Natural killer cell treated with Interleukin-12 subunit alpha and Interleukin-12 subunit beta and Interleukin-15 and Interleukin-18, amount 100 ng/mL, for 72 hours (primary cell): ENCODE measurements around the gene TMEM183A. TPM values are rescaled to one million over a fixed set of nuclear protein-coding genes. Genes with fewer than 3 reads are reported as not detected.
A peak's percentile ranks its signal among the peaks of the same experiment; 100 is the strongest.
"Not testable (repeated sequence)": the region's sequence is repeated elsewhere in the genome, so short reads cannot be mapped to it uniquely, and the experiment has no call there.

ENCODE experiments used
- ATAC-seq, 2 donors: fragments of 150-1000 bp; cut with Tn5 transposase in 1 of 2; sonication (Bioruptor Pico), chemical (Tn5 transposase) in 1 of 2; 2 replicates each; pipeline ENCODE4 v1.10.0; 2021
- DNase-seq: peaks from one replicate; pipeline ENCODE4 v3.0.0; 2022; ENCODE audit warnings: low spot score
- H3K27ac Mint-ChIP-seq, 2 donors: 1 replicate in 1 of 2; 2 replicates in 1 of 2; pipeline ENCODE4 v1.8.0; 2022; ENCODE audit warnings: mixed read lengths in 2 of 2, mild to moderate bottlenecking in 1 of 2, moderate library complexity in 1 of 2
- H3K27me3 Mint-ChIP-seq, 2 donors: 1 replicate in 1 of 2; 2 replicates in 1 of 2; pipeline ENCODE4 v1.8.0; 2022; ENCODE audit warnings: mixed read lengths in 2 of 2
- H3K36me3 Mint-ChIP-seq: one replicate; pipeline ENCODE4 v1.8.0; 2022; ENCODE audit warnings: mixed read lengths
- H3K4me1 Mint-ChIP-seq, 2 donors: 1 replicate in 1 of 2; 2 replicates in 1 of 2; pipeline ENCODE4 v1.8.0; 2022; ENCODE audit warnings: low read depth in 2 of 2, mixed read lengths in 2 of 2, mild to moderate bottlenecking in 1 of 2
- H3K4me3 Mint-ChIP-seq: one replicate; pipeline ENCODE4 v1.8.0; 2022; ENCODE audit warnings: mixed read lengths
- H3K9me3 Mint-ChIP-seq: 2 replicates; pipeline ENCODE4 v1.8.0; 2022; ENCODE audit warnings: mixed read lengths
- total RNA-seq, 2 donors: library from RNA; stranded (reverse); gene quantifications; one replicate each; pipeline ENCODE4 v1.2.3, GENCODE V29; 2022

Gene TMEM183A
- total RNA-seq, 2 donors from 2014 or later, result 65.1 to 93.0 TPM

DNA sequence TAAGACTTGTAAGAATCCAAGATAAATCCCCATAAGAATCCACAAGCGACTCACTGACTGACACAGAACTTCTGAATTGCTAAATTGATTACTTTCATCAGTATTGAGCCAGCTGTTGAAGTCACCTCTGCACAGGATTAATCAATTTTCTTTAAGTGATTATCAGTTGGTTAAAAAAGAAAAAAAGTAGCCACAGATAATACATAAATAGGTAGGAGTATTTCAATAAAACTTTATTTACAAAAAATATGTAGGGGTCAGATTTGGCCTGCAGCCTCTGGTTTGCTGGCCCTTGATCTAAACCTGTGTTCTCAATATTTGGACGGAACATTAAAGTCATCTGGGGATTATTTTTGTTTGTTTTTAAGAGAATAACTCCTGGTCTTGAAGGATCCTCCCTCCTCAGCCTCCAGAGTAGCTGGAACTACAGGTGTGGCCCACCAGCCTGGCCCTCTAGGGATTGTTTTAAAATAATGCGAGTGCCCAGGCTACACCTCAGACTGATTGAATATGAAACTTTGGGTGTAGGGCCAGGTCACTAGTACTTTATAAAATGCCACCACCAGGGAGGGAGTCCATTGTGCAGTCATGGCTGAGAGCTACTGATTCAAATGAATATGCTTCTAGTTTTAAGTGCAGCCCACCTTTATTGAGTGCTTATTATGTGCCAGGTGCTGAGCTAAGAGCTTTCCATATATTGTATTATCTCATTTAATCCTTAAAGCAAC, 6.8 kb upstream of the TMEM183A start:
- DNase-seq (no peak), ATAC-seq (no peak)
- Mint-ChIP-seq H3K9me3 (no peaks in the 10 kb centered on the region), H3K36me3 (no peaks in the 10 kb centered on the region), H3K27me3 (peaks cover 17 to 26% of the 10 kb centered on the region in 2 donors), H3K4me1 (peaks cover 9% of the 10 kb centered on the region in 2 donors), H3K27ac (no peak overlapping the region), H3K4me3 (no peak overlapping the region)

- Mint-ChIP-seq H3K4me3 (no peak overlapping the region), H3K27ac (no peak overlapping the region), H3K9me3 (no peaks in the 10 kb centered on the region), H3K36me3 (peaks cover 4% of the 10 kb centered on the region), H3K4me1 (peaks cover 18 to 22% of the 10 kb centered on the region in 2 donors), H3K27me3 (peaks cover 7 to 10% of the 10 kb centered on the region in 2 donors)
- no peak for ATAC-seq
- no peak for DNase-seq
Measured at GRCh38 chr1:203001986-203002385, 5.2 kb upstream of the TMEM183A start.

DNA sequence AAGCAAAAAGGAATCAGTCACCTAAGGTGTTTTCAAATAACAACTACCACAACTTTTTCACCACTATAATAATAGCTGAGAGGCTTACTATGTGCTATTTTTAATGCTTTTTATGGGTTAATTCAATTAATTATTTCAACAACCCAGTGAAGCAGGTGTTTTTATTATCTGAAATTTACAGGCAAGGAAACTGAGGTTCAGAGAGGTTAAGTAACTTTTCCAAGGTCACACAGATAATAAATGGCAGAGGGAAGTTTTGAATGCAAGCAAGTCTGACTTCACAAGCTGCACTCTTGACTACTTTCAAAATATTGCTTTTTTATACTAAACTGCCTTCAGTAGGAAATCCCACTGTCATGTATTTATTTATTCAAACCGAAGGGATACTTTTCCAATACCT, 4.2 kb upstream of the TMEM183A start:
- Mint-ChIP-seq H3K27me3 (peaks cover 3% of the 10 kb centered on the region in 2 donors), H3K36me3 (peaks cover 4% of the 10 kb centered on the region), H3K4me1 (peaks cover 22 to 25% of the 10 kb centered on the region in 2 donors), H3K9me3 (no peaks in the 10 kb centered on the region), H3K4me3 (no peak overlapping the region), H3K27ac (no peak overlapping the region)
- ATAC-seq, result no peak
- DNase-seq, result no peak

DNA sequence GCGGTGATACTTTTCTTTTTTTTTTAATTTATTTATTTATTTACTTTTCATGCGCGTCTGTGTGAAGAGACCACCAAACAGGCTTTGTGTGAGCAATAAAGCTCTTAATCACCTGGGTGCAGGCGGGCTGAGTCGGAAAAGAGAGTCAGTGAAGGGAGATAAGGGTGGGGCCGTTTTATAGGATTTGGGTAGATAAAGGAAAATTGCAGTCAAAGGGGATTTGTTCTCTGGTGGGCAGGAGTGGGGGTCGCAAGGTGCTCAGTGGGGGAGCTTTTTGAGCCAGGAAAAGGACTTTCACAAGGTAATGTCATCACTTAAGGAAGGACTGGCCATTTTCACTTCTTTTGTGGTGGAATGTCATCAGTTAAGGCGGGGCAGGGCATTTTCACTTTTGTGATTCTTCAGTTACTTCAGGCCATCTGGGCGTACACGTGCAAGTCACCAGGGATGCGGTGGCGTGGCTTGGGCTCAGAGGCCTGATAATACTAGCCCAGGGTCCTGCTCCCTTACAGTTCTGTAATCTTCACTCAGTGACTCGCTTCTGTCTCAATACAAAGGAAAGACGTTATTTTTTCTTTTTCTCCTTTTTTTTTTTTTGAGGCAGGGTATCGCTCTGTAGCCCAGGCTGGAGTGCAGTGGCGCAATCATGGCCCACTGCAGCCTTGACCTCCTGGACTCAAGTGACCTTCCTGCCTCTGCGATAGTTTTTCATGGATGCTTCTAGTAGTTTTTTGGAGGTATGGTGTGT, 1.6 kb upstream of the TMEM183A start:
- not testable (repeated sequence) for ATAC-seq, H3K9me3 Mint-ChIP-seq, H3K27me3 Mint-ChIP-seq, DNase-seq
- H3K4me1 Mint-ChIP-seq, result peaks cover 22 to 32% of the 10 kb centered on the region in 2 donors
- peaks cover 12% of the 10 kb centered on the region for H3K36me3 Mint-ChIP-seq
- H3K4me3 Mint-ChIP-seq, result peak overlapping the region; percentile 85
- peak overlapping the region; percentile 95 to 99 for H3K27ac Mint-ChIP-seq

GRCh38 chr1:203009185-203009584, 2.0 kb downstream of the TMEM183A start:
- DNase-seq (no peak), ATAC-seq (no peak)
- Mint-ChIP-seq H3K9me3 (no peaks in the 10 kb centered on the region), H3K36me3 (peaks cover 18% of the 10 kb centered on the region), H3K4me3 (peak overlapping the region; percentile 85), H3K4me1 (peaks cover 36 to 39% of the 10 kb centered on the region in 2 donors), H3K27ac (peak overlapping the region; percentile 95 to 99), H3K27me3 (no peaks in the 10 kb centered on the region)

DNA sequence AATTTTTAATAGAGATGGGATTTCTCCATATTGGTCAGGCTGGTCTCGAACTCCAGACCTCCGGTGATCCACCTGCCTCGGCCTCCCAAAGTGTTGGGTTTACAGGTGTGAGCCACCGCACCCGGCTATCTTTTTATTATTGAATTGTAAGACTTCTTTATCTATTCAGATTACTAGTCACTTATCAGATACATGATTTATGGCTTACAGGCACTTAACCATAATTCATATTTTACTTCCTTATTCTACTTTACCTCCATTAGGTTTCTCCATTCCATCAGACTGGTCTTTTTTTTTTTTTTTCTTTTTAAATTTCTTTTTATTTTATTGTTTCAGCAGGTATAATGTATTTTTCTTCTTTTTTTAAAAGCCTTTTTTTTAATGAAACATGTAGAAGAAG, 4.4 kb downstream of the TMEM183A start:
- Mint-ChIP-seq H3K27ac (no peak overlapping the region), H3K4me3 (no peak overlapping the region), H3K36me3 (peaks cover 23% of the 10 kb centered on the region), H3K27me3 (no peaks in the 10 kb centered on the region), H3K9me3 (no peaks in the 10 kb centered on the region), H3K4me1 (peaks cover 27 to 35% of the 10 kb centered on the region in 2 donors)
- ATAC-seq (no peak), DNase-seq (no peak)

DNA sequence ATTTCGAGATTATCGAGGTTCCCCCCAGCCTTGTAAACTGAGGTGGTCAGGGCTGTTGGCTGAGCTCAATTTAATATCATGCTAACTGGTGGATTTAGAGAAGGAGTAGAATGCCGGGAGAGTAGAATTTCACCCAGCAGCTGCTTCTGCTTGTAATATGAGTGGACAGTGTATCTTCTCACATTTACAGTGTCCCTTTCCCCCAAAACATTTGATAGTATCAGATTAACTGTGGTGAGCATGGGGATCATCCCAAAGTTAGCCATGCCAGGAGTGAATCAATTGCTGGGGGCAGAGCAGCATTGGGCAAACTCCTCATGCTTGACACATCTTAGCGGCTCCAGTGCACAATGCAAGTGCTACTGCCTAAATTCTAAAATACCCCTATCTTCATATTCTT, 9.9 kb downstream of the TMEM183A start:
- H3K4me1 Mint-ChIP-seq, result peaks cover 5 to 15% of the 10 kb centered on the region in 2 donors
- no peak for ATAC-seq
- H3K27ac Mint-ChIP-seq, result no peak overlapping the region

GRCh38 chr1:203017692-203018091, 10.5 kb downstream of the TMEM183A start:
- DNase-seq, result no peak
- ATAC-seq, result no peak
- H3K4me1 Mint-ChIP-seq, result peaks cover 0 to 12% of the 10 kb centered on the region in 2 donors
- H3K27ac Mint-ChIP-seq, result no peak overlapping the region
- no peaks in the 10 kb centered on the region for H3K9me3 Mint-ChIP-seq
- H3K36me3 Mint-ChIP-seq, result peaks cover 49% of the 10 kb centered on the region
- no peaks in the 10 kb centered on the region for H3K27me3 Mint-ChIP-seq
- H3K4me3 Mint-ChIP-seq, result no peak overlapping the region

More for the DNA sequence above, 9.9 kb downstream of the TMEM183A start:
- no peak for DNase-seq
- Mint-ChIP-seq H3K36me3 (peaks cover 49% of the 10 kb centered on the region), H3K9me3 (no peaks in the 10 kb centered on the region), H3K27me3 (no peaks in the 10 kb centered on the region), H3K4me3 (no peak overlapping the region)

DNA sequence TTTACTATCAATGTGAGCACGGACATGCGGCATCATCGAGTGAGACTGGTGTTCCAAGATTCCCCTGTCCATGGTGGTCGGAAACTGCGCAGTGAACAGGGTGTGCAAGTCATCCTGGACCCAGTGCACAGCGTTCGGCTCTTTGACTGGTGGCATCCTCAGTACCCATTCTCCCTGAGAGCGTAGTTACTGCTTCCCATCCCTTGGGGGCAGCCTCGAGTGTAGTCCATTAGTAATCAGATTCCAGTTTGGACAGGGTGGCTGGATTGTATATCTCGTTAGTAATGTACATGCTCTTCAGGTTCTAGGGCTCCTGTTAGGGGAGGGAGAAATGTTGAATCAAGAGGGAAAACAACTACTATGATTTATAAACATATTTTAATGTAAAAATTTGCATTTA, 15.7 kb downstream of the TMEM183A start:
- peaks cover 37% of the 10 kb centered on the region for H3K36me3 Mint-ChIP-seq

GRCh38 chr1:203025686-203026030, 18.5 kb downstream of the TMEM183A start:
- peaks cover 21% of the 10 kb centered on the region for H3K36me3 Mint-ChIP-seq
- H3K9me3 Mint-ChIP-seq, result peaks cover 5% of the 10 kb centered on the region
- H3K27ac Mint-ChIP-seq, result peak overlapping the region; percentile 57 to 82
- ATAC-seq, result no peak
- H3K27me3 Mint-ChIP-seq, result peaks cover 8% of the 10 kb centered on the region in 2 donors
- H3K4me3 Mint-ChIP-seq, result peak overlapping the region; percentile 72
- peaks cover 7 to 16% of the 10 kb centered on the region in 2 donors for H3K4me1 Mint-ChIP-seq
- no peak for DNase-seq

More for the DNA sequence above, 15.7 kb downstream of the TMEM183A start:
- DNase-seq, H3K9me3 Mint-ChIP-seq, H3K4me3 Mint-ChIP-seq, H3K27ac Mint-ChIP-seq, H3K27me3 Mint-ChIP-seq, ATAC-seq, H3K4me1 Mint-ChIP-seq: not testable (repeated sequence)

- Mint-ChIP-seq H3K36me3 (peaks cover 16% of the 10 kb centered on the region), H3K9me3 (peaks cover 5% of the 10 kb centered on the region), H3K27ac (peak within 1 kb of the TSS; percentile 57 to 82), H3K4me3 (peak within 1 kb of the TSS; percentile 72), H3K27me3 (peaks cover 8% of the 10 kb centered on the region in 2 donors), H3K4me1 (peaks cover 7 to 16% of the 10 kb centered on the region in 2 donors)
- ATAC-seq, result peak; percentile 95 to 97
- DNase-seq, result peak; percentile 91
Measured at GRCh38 chr1:203026031-203026665, 19.0 kb downstream of the TMEM183A start, which contains the start of gene PPFIA4. Gene PPFIA4, plus strand, starts transcription at chr1:203026491. Its CDS starts 12,518 bp downstream, at chr1:203039009.

DNA sequence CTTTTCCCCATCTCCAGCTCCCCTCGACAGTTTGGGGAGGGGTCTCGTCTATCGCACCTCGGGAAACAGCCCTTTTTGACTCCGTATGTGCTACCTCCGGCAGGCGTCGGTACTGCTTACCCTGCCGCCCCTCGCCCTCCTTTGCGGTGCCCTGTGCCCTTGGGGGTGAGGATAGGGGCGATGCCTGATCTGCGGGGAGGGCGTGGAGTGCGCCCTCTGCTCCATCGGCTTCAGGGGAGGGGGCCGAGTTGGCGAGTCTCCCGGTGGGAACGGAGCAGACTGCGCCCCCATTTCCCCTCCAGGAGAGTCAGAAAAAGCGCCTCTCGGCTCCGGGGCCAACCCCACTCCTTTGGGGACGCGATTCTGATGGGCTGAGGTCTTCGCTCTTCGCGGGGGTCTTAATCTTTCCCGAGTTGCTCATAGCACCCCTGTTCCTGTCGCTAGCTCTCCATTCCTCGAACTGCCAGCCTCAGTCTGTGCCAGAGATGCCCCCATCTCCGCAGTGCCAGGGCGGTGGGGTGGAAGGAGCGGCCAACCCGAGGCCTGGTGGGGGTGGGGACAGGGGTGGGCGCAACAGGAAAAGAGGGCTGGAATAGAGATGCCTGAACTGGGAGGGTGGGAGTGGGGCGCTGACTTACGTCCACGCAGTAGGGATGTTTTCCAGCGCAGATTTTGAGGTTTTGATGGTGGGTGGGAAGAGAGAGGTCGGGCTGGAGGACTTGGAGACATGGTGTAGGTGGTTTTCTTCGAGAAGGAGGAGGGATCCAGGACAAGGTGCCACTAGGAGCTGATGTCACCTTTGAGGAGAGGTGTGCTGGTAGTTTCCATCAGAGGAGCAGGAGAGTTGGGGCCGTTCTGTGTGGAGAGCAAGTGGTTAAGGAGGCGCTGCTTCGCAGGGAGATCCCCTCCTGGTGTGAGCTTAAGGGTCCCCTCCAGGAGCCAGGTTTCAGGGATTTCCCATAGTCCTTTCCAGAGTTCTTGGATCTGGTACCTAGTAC, 19.8 kb downstream of the TMEM183A start:
- peak overlapping the region in 1 of 2 donors; percentile 82 for H3K27ac Mint-ChIP-seq
- ATAC-seq, result peak; percentile 43 to 56
- no peak for DNase-seq
- H3K9me3 Mint-ChIP-seq, result peaks cover 5% of the 10 kb centered on the region
- peaks cover 8 to 10% of the 10 kb centered on the region in 2 donors for H3K27me3 Mint-ChIP-seq
- peaks cover 8% of the 10 kb centered on the region for H3K36me3 Mint-ChIP-seq
- H3K4me3 Mint-ChIP-seq, result peak overlapping the region; percentile 41
- H3K4me1 Mint-ChIP-seq, result peaks cover 7 to 16% of the 10 kb centered on the region in 2 donors
